GM13977 (cell line): Measurements from ENCODE around the gene PSMG4.
A peak's percentile ranks its signal among the peaks of the same experiment; 100 is the strongest.

Source experiments
- DNase-seq: peaks from one replicate; pipeline ENCODE4 v3.0.0; 2012; ENCODE audit warnings: low spot score
- in situ Hi-C: fragments of 300-500 bp; cut with MboI; formaldehyde crosslinking; loops from one replicate; pipeline ENCODE4 v1.12.0; 2022; ENCODE audit warnings: low sequenced_read_pairs, low pct_unique_long_range_greater_than_20kb, mixed read lengths, inconsistent platforms; ENCODE audit not compliant: unreplicated experiment
- TF ChIP-seq, protein P1 (sequence below): IDR thresholded peaks from 2 replicates; pipeline ENCODE4 v1.5.1; 2012; ENCODE audit warnings: mild to moderate bottlenecking, control low read depth; ENCODE audit not compliant: insufficient read depth; ENCODE audit errors: extremely low read depth, missing control alignments

The PSMG4 gene

DNA sequence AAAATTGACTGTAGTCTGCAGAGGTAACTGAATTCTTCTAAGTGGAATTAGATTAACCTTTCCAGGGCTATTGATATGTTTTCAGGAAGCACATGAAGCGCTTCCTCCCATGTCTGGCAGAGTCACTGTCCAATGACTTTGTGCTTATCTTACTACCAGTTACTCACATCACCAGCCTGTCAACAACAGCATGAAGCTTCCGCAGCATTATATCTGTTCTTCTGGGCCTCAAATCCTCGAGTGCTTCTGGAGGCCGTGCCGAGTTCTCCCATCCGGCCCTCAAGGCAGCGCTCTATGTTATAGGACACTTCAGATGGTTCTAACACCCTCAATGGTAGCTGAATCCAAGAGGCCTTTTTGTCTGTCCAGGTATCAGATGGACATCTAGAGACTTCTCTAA is 33.2 kb downstream of the PSMG4 start:
- no peak for DNase-seq
- in situ Hi-C loops: no loop called here
- TF ChIP-seq, protein P1, sequence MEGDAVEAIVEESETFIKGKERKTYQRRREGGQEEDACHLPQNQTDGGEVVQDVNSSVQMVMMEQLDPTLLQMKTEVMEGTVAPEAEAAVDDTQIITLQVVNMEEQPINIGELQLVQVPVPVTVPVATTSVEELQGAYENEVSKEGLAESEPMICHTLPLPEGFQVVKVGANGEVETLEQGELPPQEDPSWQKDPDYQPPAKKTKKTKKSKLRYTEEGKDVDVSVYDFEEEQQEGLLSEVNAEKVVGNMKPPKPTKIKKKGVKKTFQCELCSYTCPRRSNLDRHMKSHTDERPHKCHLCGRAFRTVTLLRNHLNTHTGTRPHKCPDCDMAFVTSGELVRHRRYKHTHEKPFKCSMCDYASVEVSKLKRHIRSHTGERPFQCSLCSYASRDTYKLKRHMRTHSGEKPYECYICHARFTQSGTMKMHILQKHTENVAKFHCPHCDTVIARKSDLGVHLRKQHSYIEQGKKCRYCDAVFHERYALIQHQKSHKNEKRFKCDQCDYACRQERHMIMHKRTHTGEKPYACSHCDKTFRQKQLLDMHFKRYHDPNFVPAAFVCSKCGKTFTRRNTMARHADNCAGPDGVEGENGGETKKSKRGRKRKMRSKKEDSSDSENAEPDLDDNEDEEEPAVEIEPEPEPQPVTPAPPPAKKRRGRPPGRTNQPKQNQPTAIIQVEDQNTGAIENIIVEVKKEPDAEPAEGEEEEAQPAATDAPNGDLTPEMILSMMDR: no peak

- DNase-seq: no peak
- TF ChIP-seq, protein P1: no peak
- in situ Hi-C loops: no loop called here
Observed at GRCh38 chr6:3292431-3293197, 33.9 kb downstream of the PSMG4 start.

- in situ Hi-C loops: no loop called here
- no peak for DNase-seq
- TF ChIP-seq, protein P1: no peak
Observed at GRCh38 chr6:3293271-3294155, 34.8 kb downstream of the PSMG4 start.

GRCh38 chr6:3294396-3294795 is 35.6 kb downstream of the PSMG4 start:
- in situ Hi-C loops: no loop called here
- TF ChIP-seq, protein P1: no peak
- no peak for DNase-seq

GRCh38 chr6:3294921-3295871 is 36.4 kb downstream of the PSMG4 start:
- no peak for DNase-seq
- in situ Hi-C loops: no loop called here
- TF ChIP-seq, protein P1: peak; percentile 27

- DNase-seq: no peak
- TF ChIP-seq, protein P1: no peak
- in situ Hi-C loops: no loop called here
Observed at GRCh38 chr6:3296078-3296477, 37.3 kb downstream of the PSMG4 start.
